Activated CD4-positive, alpha-beta T cell treated with anti-CD3 and anti-CD28 coated beads, Interleukin-2, Interleukin-6, amounts not matched to agents 100 ng/mL and 50 ng/mL, durations not matched to agents 16 hours and 8 hours (primary cell): Measurements from ENCODE around the gene LCMT2.

Experiments used
- DNase-seq: peaks from one replicate; pipeline ENCODE4 v3.0.0-alpha.2; 2020

The LCMT2 gene, protein sequence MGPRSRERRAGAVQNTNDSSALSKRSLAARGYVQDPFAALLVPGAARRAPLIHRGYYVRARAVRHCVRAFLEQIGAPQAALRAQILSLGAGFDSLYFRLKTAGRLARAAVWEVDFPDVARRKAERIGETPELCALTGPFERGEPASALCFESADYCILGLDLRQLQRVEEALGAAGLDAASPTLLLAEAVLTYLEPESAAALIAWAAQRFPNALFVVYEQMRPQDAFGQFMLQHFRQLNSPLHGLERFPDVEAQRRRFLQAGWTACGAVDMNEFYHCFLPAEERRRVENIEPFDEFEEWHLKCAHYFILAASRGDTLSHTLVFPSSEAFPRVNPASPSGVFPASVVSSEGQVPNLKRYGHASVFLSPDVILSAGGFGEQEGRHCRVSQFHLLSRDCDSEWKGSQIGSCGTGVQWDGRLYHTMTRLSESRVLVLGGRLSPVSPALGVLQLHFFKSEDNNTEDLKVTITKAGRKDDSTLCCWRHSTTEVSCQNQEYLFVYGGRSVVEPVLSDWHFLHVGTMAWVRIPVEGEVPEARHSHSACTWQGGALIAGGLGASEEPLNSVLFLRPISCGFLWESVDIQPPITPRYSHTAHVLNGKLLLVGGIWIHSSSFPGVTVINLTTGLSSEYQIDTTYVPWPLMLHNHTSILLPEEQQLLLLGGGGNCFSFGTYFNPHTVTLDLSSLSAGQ

DNA sequence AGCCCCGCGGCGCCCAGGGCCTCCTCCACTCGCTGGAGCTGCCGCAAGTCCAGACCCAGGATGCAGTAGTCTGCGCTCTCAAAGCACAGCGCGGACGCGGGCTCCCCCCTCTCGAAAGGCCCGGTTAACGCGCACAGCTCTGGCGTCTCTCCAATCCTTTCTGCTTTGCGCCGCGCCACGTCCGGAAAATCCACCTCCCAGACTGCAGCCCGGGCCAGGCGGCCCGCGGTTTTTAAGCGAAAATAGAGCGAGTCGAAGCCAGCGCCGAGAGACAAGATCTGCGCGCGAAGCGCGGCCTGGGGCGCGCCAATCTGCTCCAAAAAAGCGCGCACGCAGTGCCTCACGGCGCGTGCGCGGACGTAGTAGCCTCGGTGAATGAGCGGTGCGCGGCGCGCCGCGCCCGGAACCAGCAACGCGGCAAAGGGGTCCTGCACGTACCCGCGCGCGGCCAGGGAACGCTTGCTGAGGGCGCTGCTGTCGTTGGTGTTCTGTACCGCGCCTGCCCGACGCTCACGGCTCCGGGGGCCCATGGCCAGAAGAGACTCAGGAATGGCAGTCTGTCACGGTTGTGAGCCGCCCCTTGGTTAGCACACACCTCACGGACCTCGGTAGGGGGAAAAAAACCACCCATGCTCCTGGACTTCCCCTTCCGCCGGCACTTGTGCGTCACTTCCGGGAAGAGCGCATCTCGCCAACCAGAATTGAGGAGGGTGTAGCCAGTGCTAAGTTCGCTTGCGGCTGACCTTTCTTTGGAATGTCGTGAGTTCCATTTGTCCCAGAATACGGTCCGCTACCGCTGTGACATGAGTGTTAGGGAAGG lies at the start of gene LCMT2:
Gene LCMT2 (minus strand): TSS at position 614 of the 820 bp plus-strand sequence. CDS start 84 bp downstream, at position 530.
- peak; percentile 94 for DNase-seq

DNA sequence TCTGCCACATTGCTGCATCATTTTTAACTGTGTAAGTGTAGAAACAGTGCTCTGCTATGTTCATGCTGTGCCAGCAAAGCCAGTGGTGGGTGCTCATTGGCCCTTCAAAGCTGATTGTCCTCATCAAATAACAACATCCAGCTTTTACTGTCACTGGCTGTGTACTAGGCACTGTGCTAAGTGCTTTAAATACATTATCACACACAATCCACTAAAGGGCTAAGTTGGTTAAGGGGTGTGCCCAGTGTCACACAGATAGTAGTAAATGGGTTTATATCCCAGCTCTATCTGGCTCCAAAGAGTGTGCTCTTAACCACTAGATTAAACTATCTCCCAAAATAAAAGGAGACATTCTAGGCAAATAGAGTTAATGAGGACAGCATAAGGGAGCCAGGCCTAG lies 48.2 kb upstream of the LCMT2 start:
- DNase-seq = no peak

DNA sequence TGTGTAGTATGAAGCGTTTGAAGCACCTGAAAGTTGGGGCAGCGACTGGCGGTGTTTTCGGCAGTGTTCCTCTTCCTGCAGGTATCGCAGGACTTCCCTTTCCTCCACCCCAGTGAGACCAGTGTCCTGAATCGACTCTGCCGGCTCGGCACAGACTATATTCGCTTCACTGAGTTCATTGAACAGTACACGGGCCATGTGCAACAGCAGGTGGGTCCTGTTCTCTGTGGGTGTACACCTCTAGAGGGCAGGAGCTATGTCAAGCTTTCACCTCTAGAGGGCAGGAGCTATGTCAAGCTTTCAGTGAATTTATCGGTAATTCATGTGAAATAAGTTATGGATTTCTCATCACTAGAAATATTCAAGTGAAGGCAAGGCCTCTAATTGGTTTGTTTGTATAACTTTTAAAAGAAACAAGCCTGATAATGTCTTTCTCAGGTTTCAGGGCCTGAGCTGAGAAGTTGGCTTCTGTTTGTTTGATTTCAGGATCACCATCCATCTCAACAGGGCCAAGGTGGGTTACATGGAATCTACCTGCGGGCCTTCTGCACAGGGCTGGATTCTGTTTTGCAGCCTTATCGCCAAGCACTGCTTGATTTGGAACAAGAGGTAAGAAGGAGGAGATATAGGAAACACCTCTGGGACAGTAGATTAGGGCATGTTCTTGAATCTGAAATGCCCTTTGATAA lies 45.8 kb upstream of the LCMT2 start:
- DNase-seq = peak; percentile 54

DNA sequence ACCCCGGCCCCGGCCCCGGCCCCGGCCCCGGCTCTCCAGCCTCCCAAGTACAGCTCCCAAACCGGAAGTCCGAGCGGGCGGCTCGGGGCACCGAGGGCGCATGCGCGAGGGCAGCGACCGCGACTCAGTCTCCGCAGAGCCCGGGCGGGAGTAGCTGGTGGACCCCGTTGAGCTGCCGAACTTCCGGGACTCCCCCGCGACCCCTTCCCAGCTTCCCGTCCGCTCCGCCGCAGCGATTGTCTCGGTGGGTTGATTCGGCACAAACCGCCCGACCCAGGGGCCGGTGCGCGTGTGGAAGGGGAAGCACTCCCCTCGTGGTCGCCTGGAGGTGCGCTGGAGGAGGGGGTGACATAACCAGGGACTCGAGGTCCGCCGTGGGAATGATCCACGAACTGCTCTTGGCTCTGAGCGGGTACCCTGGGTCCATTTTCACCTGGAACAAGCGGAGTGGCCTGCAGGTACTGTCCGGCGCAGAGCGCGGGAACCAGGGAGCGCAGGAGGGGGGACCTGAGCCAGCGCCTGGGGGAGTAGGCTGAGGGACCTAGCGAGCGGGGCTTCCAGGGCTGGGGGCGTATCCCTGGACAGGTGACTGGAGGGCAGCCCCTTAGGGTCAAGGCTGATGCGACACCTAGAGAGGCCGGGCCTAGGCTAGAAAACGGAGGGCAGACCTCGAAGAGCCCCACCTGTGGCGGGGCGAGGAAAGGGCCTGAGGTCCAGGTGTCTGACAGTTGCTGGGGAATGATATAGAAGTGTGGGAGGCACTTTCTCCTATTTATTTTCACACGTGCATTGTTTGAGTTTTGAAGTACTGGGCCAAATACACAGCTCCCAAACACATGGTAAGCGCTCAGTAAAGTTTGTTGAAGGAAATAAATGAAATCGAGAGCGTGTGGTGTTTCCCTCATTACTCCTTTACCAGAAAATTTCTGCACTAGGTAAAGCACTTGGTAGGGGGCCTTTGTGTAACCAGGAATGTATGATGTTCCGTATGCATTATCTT lies 40.9 kb upstream of the LCMT2 start, which contains the start of the genes TUBGCP4 and ZSCAN29:
Gene TUBGCP4 (plus strand): TSS at position 127 of the 1,000 bp plus-strand sequence. CDS start 254 bp downstream, at position 381.
Gene ZSCAN29 (minus strand): TSS at position 69 of the 1,000 bp plus-strand sequence. CDS start 1,130 bp downstream, outside the sequence.
- peak; percentile 90 for DNase-seq

DNA sequence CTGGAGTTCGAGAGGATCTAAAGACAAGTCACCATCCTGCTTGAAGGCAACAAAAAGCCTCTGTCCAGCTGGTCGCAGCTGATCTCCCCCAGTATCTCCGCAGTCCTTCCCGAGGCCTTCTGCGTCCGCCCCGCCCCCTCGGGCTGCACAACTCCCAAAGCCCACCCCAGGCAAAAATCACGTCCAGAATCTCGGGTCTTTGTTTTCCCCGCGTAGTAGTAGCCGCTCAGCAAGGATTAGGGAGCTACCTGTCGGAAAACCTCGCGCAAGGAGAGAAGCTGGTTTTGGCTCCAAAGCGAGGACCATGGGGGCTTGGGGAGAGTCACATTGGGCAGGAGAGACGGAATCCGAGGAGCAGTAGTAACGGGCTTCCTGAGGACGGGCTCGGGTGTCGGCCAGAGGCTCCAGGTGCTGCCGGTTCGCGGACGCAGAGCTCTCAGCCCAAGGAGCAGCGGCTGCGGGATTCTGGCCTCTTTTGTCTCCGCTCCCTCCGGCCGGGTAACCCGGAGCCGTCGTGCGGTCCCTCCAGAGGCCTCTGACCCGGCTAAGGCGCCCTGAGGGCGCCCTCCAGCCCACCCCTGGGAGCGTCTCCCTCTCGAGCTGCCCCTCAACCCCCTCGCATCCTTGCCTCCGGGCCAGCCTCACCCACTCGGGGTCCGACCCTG lies 40.1 kb upstream of the LCMT2 start:
- DNase-seq = no peak

DNA sequence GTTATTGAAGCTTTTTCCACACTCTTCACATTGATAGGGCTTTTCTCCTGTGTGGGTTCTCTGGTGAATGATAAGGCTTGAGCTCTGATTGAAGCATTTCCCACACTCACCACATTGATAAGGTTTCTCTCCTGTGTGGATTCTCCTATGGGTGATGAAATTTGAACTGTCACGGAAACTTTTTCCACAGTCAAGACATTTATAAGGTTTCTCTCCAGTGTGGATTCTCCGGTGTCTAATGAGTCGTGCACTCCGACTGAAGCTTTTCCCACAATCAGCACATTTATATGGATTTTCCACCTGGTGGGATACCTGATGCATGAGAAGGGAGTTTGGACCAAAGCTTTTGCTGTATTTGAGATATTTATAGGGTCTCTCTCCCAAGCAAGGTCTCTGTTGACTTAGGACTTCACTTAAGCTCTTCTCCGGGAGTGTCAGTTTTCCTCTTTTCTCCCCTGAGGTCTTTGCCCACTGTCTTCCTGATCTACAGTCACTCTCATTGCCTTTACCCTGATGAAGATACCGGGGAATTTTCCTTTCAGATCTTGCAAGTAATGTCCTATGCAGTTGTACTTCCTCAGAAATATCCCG lies 31.0 kb upstream of the LCMT2 start:
- no peak for DNase-seq

DNA sequence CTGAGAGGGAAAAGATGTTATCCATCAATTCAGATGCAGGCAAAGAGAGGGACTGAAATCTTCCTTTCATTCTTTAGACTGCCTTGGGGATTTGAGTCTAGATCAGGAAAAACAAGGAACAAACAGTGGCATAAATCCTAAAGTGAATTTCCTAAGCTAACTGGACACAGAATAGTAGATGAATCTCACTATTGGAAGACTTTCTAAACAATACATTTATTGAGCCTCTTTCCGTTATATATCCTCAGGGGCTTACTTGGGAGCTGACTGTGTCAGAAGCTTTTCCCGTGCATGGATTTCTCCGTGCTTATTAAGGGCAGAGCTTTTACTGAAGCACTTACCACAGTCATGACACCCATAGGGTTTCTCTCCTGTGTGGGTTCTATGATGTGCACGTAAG lies 30.4 kb upstream of the LCMT2 start:
- no peak for DNase-seq

DNA sequence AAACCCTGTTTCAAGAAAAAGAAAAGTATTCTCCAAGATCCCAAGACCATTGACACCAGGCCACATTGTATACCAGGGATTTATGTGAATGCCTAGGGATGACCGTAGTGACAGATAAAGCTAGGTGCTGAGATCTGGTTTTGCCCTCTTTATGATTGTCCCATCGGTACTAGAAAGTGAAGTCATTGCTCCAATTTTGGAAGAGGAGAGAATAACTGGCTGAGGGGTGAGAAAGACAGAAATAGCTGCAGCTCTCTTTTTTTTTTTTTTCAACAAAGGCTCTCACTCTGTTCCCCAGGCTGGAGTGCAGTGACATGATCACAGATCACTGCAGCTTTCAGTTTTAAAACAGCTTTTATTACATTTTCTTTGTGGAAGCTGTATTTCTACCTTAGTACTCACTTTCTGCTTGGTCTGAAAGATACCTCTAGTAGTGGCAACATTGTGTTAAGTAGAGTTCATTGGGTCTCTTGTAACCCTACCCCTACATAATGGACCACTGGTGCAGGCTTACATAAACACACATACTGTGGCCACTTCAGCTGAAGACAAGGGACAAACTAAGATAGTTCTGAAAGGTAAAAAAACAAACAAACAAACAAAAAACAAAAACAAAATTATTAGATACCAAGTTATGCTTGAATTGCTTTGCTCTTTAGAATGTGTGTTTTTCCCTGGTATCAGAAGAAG lies 22.5 kb upstream of the LCMT2 start:
- no peak for DNase-seq

DNA sequence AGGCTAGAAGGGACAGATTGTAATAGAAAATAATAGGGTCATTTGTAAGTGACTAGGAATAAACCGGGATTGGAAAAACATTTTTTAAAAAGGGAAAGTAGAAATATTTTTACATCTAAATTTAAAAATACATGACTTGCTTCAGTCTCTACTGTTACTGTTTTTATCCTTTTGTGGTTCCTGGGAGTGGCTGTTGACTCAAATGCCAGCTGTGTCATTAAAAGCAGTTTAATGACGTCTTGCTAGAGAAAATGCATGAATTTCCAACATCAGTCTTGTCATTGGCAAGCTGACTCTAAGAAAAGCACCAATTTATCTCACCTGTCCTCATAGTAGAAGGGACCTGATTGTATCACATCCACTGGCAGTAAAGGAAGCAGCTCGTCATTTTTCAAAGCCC lies 16.7 kb upstream of the LCMT2 start:
- no peak for DNase-seq

DNA sequence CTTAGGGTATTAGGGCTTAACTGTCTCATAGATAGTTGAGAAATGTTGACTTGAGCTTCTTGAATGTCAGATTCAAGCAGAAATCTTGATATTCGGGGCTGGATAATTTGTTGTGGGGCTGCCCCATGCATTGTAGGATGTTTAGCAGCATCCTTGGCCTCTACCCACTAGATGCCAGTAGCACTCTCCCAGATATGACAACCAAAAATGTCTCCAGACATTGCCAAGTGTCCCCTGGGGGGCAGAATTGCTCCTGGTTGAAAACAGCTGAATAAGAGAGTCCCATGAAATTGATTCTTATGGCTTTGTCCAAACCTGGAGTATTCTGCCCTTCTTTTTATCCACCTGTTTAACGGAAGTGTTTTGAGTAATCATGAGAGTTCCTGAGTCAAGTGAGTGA lies 15.9 kb upstream of the LCMT2 start:
- no peak for DNase-seq

DNA sequence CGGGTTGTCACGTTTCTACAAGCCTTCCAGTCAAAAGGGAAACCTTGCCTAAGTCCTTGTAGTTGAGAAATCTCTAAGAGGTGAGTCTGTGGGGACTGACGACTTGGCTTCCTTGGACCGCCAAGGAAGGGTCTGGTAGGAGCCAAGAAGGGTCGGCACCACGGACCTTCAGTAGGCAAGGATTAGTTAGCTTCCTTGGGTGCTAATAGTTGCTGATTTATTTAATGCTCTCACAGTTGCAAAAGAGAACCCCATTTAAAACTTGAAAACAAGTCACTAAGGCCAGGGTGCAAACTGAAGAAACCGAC lies 361 bp upstream of the LCMT2 start:
- no peak for DNase-seq

DNA sequence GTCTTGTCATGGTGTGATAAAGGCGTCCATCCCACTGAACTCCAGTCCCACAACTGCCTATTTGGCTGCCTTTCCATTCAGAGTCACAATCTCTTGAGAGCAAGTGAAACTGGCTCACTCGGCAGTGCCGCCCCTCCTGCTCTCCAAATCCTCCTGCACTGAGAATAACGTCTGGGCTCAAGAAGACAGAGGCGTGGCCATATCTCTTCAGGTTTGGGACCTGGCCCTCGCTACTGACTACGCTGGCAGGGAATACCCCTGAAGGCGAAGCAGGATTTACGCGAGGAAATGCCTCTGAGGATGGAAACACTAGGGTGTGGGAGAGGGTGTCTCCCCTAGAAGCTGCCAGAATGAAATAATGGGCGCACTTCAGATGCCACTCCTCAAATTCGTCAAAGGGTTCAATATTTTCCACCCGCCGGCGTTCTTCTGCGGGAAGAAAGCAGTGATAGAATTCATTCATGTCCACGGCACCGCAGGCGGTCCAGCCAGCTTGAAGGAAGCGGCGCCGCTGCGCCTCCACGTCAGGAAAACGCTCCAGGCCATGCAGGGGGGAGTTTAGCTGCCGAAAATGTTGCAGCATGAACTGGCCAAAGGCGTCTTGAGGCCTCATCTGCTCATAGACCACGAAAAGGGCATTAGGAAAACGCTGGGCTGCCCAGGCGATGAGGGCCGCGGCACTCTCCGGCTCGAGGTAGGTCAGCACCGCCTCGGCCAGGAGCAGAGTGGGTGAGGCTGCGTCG lies 985 bp downstream of the LCMT2 start:
- DNase-seq = no peak

DNA sequence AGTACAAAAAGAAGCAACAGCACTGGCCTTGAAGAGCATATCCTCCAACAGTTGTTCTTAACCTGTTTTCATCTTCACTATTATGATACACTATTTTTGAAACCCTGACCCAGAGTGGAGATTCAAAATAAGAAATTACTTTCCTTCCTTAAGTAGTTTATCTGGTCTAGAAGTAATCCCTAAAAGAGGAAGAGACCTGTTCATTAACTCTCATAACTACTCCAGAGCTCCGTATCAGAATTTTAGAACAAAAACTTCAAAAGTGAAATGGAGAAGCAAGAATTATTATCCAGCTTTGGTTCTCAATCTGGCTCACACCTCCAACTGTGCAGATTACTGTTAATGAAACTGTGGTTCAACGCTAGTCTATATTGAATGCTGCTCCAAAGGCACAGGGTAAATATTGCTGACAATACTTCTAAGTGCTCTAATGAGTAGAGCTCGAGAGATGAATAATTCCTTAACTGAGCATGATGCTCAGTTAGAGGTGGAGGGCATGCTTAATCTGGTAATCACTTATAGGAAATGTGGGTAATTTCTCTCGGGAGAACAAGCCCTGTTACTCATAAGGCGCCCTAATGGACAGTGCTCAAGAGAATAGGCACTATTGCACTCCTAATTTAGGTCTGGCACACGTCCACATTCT lies 5.2 kb downstream of the LCMT2 start:
- peak; percentile 37 for DNase-seq

DNA sequence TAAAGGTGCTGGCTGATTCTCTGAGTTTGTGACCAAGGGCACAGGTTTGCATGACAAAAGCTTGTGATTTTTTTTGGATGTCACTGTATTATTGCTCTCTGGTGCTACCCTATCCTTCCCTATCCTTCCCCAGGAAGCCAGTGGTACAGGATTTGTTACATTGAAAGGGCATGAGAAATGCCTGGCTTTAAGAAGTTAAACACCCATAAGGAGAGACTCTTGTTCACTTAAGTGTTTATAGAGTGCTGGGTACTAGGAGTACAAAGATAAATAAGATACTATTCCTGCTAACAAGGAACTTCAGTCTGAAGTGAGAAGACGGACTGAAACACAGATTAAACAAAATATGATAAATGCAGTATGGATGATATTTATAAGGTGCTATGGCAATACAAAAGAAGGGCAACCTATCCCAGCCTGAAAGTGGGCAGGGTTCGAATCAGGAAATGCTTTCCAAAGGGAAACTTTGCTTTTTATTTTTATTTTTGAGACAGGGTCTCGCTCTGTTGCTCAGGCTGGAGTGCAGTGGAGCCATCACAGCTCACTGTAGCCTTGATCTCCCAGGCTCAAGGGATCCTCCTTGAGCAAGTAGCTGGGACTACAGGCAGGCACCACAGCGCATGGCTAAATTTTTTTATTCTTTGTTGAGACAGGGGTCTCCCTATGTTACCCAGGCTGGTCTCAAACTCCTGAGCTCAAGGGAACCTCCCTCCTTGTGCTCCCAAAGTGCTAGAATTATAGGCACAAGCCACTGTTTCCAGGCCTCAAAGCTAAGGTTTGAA lies 11.2 kb downstream of the LCMT2 start:
- DNase-seq = no peak

DNA sequence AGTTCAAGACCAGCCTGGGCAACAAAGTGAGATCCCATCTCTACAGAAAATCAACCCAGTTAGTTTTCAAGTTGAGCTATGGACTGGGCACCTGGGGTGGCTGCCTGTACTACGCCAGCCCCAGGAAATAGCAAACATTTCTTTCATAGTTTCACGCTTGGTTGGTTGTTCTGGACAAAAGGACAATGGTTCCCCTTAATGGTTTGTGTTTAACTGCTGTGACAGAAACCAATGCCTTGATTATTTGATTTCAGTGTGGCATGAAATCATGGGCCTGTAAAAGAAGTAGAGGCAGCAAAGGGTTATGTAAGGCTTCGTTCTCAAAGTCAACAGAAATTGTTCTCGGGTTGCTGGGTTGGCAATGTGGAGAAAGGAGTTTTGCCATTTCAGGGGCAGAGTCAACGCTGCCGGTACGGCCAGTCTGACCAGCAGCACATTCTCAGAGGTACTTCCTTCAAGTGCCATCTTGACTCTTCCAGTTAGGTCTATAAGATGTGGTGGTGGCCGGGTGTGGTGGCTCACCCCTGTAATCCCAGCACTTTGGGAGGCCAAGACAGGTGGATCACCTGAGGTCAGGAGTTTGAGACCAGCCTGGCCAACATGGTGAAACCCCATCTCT lies 12.7 kb downstream of the LCMT2 start:
- DNase-seq = no peak

DNA sequence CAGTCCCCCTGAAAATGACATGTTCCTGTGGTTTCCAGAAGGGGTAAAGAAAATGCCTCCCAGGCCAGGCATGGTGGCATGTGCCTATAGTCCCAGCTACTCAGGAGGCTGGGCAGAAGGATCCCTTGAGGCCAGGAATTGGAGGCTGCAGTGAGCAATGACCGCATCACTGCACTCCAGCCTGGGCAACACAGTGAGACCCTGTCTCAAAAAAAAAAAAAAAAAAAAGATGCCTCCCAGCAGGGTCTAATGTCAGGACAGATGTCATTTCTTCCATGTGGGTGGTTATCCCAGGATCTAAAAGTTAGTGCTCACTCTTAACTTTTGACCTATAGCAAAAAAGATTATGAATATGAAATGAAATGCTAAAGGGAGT lies 13.4 kb downstream of the LCMT2 start:
- DNase-seq = no peak
